HL-60 (cell line): ENCODE data around the gene ANKS1A.

Experiments used
- DNase-seq, 2 experiments: peaks; one replicate each; pipeline ENCODE4 v3.0.0-alpha.2; 2010 to 2020; ENCODE audit warnings: low read depth in 1 of 2, low spot score in 1 of 2
- H3K27ac ChIP-seq: fragments of 250-450 bp; sonication (Bioruptor Pico); replicated peaks from 2 replicates; pipeline ENCODE4 v1.5.1; 2020; ENCODE audit warnings: mild to moderate bottlenecking, moderate library complexity
- H3K27me3 ChIP-seq: fragments of 250-450 bp; sonication (Bioruptor Pico); 2 replicates; pipeline ENCODE4 v1.5.1; 2021; ENCODE audit warnings: mild to moderate bottlenecking, moderate library complexity; ENCODE audit not compliant: insufficient read depth, poor library complexity, severe bottlenecking
- H3K4me3 ChIP-seq: replicated peaks from 2 replicates; pipeline ENCODE4 v1.5.1; 2011; ENCODE audit warnings: mild to moderate bottlenecking, control low read depth, low read length; ENCODE audit not compliant: insufficient read depth
- GABPA ChIP-seq: IDR thresholded peaks from 2 replicates; pipeline ENCODE4 v1.6.1; 2012; ENCODE audit warnings: low read depth
- POLR2AphosphoS5 ChIP-seq: IDR thresholded peaks from 2 replicates; pipeline ENCODE4 v1.6.1; 2012; ENCODE audit warnings: low read depth
- SPI1 ChIP-seq: IDR thresholded peaks from 2 replicates; pipeline ENCODE4 v1.6.1; 2012; ENCODE audit warnings: low read depth, mild to moderate bottlenecking, borderline replicate concordance
- TF ChIP-seq, protein P1 (sequence below): IDR thresholded peaks from 2 replicates; pipeline ENCODE4 v1.6.1; 2012; ENCODE audit warnings: low read depth; ENCODE audit not compliant: insufficient replicate concordance
- TF ChIP-seq, protein P2 (sequence below): IDR thresholded peaks from one replicate; pipeline ENCODE4 v1.5.1; 2011; ENCODE audit warnings: low read length, control low read depth, inconsistent platforms; ENCODE audit not compliant: insufficient read depth

ANKS1A gene

DNA sequence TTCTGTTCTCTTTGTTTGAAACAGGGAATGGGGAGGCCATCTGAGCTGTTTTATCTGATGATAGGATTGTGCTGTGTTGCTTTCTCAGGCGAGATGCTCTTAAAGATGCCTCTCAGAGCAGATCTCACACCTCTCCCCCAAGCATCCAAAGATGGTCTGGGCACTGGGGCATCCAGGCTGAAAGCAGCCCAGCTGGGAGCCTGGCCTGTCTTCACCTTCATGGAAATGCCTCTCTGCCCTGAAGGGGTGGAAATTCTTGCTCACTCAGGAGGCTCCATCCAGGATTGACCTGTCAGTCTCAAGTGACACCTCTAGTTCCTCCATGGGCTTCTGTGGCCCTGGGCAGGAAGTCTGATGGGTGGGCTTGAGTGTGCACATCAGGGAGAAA, 165.7 kb downstream of the ANKS1A start:
- TF ChIP-seq GABPA (no peak), POLR2AphosphoS5 (no peak), SPI1 (no peak)
- TF ChIP-seq, protein P1, sequence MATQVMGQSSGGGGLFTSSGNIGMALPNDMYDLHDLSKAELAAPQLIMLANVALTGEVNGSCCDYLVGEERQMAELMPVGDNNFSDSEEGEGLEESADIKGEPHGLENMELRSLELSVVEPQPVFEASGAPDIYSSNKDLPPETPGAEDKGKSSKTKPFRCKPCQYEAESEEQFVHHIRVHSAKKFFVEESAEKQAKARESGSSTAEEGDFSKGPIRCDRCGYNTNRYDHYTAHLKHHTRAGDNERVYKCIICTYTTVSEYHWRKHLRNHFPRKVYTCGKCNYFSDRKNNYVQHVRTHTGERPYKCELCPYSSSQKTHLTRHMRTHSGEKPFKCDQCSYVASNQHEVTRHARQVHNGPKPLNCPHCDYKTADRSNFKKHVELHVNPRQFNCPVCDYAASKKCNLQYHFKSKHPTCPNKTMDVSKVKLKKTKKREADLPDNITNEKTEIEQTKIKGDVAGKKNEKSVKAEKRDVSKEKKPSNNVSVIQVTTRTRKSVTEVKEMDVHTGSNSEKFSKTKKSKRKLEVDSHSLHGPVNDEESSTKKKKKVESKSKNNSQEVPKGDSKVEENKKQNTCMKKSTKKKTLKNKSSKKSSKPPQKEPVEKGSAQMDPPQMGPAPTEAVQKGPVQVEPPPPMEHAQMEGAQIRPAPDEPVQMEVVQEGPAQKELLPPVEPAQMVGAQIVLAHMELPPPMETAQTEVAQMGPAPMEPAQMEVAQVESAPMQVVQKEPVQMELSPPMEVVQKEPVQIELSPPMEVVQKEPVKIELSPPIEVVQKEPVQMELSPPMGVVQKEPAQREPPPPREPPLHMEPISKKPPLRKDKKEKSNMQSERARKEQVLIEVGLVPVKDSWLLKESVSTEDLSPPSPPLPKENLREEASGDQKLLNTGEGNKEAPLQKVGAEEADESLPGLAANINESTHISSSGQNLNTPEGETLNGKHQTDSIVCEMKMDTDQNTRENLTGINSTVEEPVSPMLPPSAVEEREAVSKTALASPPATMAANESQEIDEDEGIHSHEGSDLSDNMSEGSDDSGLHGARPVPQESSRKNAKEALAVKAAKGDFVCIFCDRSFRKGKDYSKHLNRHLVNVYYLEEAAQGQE = no peak
- TF ChIP-seq, protein P2, sequence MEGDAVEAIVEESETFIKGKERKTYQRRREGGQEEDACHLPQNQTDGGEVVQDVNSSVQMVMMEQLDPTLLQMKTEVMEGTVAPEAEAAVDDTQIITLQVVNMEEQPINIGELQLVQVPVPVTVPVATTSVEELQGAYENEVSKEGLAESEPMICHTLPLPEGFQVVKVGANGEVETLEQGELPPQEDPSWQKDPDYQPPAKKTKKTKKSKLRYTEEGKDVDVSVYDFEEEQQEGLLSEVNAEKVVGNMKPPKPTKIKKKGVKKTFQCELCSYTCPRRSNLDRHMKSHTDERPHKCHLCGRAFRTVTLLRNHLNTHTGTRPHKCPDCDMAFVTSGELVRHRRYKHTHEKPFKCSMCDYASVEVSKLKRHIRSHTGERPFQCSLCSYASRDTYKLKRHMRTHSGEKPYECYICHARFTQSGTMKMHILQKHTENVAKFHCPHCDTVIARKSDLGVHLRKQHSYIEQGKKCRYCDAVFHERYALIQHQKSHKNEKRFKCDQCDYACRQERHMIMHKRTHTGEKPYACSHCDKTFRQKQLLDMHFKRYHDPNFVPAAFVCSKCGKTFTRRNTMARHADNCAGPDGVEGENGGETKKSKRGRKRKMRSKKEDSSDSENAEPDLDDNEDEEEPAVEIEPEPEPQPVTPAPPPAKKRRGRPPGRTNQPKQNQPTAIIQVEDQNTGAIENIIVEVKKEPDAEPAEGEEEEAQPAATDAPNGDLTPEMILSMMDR = no peak
- Histone ChIP-seq H3K27me3 (no peaks in the 10 kb centered on the region), H3K27ac (no peak overlapping the region), H3K4me3 (no peak overlapping the region)
- no peak for DNase-seq

DNA sequence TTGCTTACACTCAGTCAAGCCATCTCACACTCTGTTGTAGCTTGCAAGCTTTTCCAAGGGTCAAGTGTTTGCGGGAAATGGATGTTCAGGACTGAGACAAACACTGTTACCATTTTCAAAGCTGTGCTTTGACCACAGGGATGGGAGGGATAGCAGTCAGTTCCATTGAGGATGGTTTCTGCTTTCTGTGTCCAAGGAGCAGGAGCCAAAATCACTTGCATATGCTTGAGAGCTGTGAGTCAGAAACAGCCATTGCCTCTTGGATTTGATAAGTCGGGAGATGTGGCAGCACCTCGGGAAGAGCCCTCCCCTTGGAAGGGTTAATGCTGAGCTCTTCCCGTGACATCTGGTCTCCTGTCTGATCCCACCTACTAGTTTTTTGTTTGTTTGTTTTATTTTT, 166.8 kb downstream of the ANKS1A start:
- no peak for DNase-seq
- Histone ChIP-seq H3K27ac (no peak overlapping the region), H3K4me3 (no peak overlapping the region), H3K27me3 (no peaks in the 10 kb centered on the region)
- TF ChIP-seq POLR2AphosphoS5 (no peak), GABPA (no peak), SPI1 (no peak)
- TF ChIP-seq, protein P2 = no peak
- TF ChIP-seq, protein P1 = no peak

DNA sequence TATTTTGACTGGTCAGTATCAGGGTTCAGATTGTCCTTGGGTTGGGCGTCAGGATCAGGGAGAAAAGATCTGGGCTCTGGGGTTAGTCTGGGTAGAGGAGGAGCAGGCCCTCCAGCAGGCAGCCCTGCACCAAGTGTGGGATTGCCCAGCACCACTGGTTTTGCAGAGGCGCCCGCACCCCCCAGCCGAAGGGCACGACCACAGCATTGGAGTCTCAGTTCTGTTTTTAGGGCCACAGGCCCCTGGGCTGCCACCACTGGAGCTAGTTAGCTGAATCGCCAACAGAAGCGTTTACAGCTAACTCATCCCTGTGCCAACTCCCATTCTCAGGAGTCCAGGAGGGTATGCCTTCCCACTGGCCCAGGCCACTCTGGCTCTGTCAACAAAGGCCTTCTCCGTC, 167.9 kb downstream of the ANKS1A start:
- TF ChIP-seq, protein P2 = no peak
- TF ChIP-seq SPI1 (no peak), POLR2AphosphoS5 (no peak), GABPA (no peak)
- TF ChIP-seq, protein P1 = no peak
- Histone ChIP-seq H3K4me3 (no peak overlapping the region), H3K27ac (no peak overlapping the region), H3K27me3 (no peaks in the 10 kb centered on the region)
- no peak for DNase-seq
